LNCAP (cell line): ENCODE results near the gene IL1RAPL2.

Source experiments
- TF ChIP-seq, protein P1 (sequence below): fragments of 450-650 bp; IDR thresholded peaks from 2 replicates; pipeline ENCODE4 v1.5.1; 2017; ENCODE audit warnings: mild to moderate bottlenecking

Gene IL1RAPL2

DNA sequence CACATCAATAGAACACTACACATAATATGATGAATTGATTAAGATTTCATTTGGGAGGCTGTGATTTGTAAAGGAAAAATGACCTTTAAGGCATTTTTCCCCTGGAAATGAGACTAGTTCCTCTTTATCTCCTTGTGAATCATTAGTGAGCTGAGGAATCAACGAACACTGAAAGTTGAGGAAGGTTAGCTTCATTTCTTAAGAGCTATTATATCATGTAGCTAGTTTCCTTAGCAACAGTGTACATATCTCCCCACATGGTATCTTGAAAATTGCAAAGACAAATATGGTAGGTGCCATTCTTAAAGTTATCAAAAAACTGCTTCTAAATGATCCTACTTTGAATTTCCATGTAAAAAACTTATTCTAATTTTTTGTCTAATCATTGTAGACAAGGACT is 1128.8 kb downstream of the IL1RAPL2 start:
- TF ChIP-seq, protein P1, sequence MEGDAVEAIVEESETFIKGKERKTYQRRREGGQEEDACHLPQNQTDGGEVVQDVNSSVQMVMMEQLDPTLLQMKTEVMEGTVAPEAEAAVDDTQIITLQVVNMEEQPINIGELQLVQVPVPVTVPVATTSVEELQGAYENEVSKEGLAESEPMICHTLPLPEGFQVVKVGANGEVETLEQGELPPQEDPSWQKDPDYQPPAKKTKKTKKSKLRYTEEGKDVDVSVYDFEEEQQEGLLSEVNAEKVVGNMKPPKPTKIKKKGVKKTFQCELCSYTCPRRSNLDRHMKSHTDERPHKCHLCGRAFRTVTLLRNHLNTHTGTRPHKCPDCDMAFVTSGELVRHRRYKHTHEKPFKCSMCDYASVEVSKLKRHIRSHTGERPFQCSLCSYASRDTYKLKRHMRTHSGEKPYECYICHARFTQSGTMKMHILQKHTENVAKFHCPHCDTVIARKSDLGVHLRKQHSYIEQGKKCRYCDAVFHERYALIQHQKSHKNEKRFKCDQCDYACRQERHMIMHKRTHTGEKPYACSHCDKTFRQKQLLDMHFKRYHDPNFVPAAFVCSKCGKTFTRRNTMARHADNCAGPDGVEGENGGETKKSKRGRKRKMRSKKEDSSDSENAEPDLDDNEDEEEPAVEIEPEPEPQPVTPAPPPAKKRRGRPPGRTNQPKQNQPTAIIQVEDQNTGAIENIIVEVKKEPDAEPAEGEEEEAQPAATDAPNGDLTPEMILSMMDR = no peak

- TF ChIP-seq, protein P1 = no peak
These were observed 1129.5 kb downstream of the IL1RAPL2 start for GRCh38 chrX:105695451-105695850.

DNA sequence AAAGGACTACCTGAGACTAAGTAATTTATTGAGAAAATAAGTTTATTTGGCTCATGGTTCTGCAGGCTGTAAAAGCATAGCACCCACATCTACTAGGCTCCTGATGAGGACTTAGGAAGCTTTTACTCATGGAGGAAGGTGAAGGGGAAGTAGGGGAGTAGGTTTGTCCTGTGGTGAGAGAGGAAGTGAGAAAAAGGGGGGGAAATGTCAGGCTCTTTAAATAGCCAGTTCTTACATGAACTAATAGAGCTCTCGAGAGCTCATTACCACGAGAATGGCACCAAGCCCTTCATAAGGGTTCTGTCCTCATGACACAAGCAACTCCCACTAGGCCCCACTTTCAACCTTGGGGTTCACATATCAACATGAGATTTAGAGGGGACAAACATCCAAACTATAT is 1130.9 kb downstream of the IL1RAPL2 start:
- TF ChIP-seq, protein P1 = no peak

- TF ChIP-seq, protein P1 = no peak
These were observed 1132.2 kb downstream of the IL1RAPL2 start for GRCh38 chrX:105697984-105698781.

GRCh38 chrX:105700331-105700730 is 1134.3 kb downstream of the IL1RAPL2 start:
- TF ChIP-seq, protein P1 = no peak

- TF ChIP-seq, protein P1 = no peak
These were observed 1135.5 kb downstream of the IL1RAPL2 start for GRCh38 chrX:105701310-105702052.

- TF ChIP-seq, protein P1 = no peak
These were observed 1137.9 kb downstream of the IL1RAPL2 start for GRCh38 chrX:105703876-105704275.
